ENCODE data around the gene SLC18A3. TPM values are rescaled to one million over a fixed set of nuclear protein-coding genes. Genes with fewer than 3 reads are reported as not detected.

The SLC18A3 gene
- total RNA-seq, 2 experiments from 2014 or later, result not detected

- H3K4me3 Mint-ChIP-seq, result no peak overlapping the region
- H3K27ac Mint-ChIP-seq, result no peak overlapping the region
- intact Hi-C loops (cut with micrococcal nuclease), result loop anchor here (10.0 kb wide), 1 partner anchor 159 kb away; the partner anchor contains the start of gene OGDHL
- CTCF ChIA-PET, result interaction anchor here (1.3 to 3.2 kb wide), 3 partner anchors 10 to 13 kb away, joined by 4 to 12 read pairs (median 8); no protein-coding TSS in a partner anchor
- TF ChIP-seq CTCF (IDR thresholded peaks at IDR 0.05), result no peak
- H3K27me3 Mint-ChIP-seq, result peaks cover 55% of the 10 kb centered on the region
- POLR2A ChIA-PET, result interaction anchor here (1.5 kb wide), 1 partner anchor 40 kb away, joined by 3 read pairs; no protein-coding TSS in a partner anchor
- no peaks in the 10 kb centered on the region for H3K4me1 Mint-ChIP-seq (ENCODE audit: low read depth)
- no peaks in the 10 kb centered on the region for H3K9me3 Mint-ChIP-seq
- DNase-seq (no peak), ATAC-seq (no peak)
- no peaks in the 10 kb centered on the region for H3K36me3 Mint-ChIP-seq (ENCODE audit: low read depth)
Measured at GRCh38 chr10:49605939-49606509, 4.1 kb upstream of the SLC18A3 start.

- ATAC-seq (peak; percentile 88), DNase-seq (peak; percentile 86)
- TF ChIP-seq CTCF (IDR thresholded peaks at IDR 0.05), result no peak
- ChIA-PET POLR2A (interaction anchor here (1.5 kb wide), 1 partner anchor 39 kb away, joined by 3 read pairs; no protein-coding TSS in a partner anchor), CTCF (interaction anchor here (1.3 to 3.2 kb wide), 2 partner anchors 11 to 14 kb away, joined by 4 to 12 read pairs; no protein-coding TSS in a partner anchor)
- intact Hi-C loops (cut with micrococcal nuclease), result loop anchor here (10.0 kb wide), 1 partner anchor 158 kb away; the partner anchor contains the start of gene OGDHL
- Mint-ChIP-seq H3K27ac (no peak overlapping the region), H3K4me3 (no peak overlapping the region), H3K4me1 (ENCODE audit: low read depth) (no peaks in the 10 kb centered on the region), H3K36me3 (ENCODE audit: low read depth) (no peaks in the 10 kb centered on the region), H3K27me3 (peaks cover 64% of the 10 kb centered on the region), H3K9me3 (no peaks in the 10 kb centered on the region)
Measured at GRCh38 chr10:49606981-49607535, 3.1 kb upstream of the SLC18A3 start.

- ATAC-seq, result no peak
- no peak for DNase-seq
- intact Hi-C loops (cut with micrococcal nuclease), result loop anchor here (10.0 kb wide), 1 partner anchor 156 kb away; the partner anchor contains the start of gene OGDHL
- H3K4me3 Mint-ChIP-seq, result no peak overlapping the region
- CTCF ChIA-PET, result interaction anchor here (3.2 kb wide), 1 partner anchor 15 kb away, joined by 12 read pairs; no protein-coding TSS in a partner anchor
- no peak overlapping the region for H3K27ac Mint-ChIP-seq
- H3K36me3 Mint-ChIP-seq (ENCODE audit: low read depth), result peaks cover 2% of the 10 kb centered on the region
- H3K9me3 Mint-ChIP-seq, result no peaks in the 10 kb centered on the region
- POLR2A ChIA-PET, result no interaction called here
- peaks cover 68% of the 10 kb centered on the region for H3K27me3 Mint-ChIP-seq
- TF ChIP-seq CTCF (IDR thresholded peaks at IDR 0.05), result no peak
- H3K4me1 Mint-ChIP-seq (ENCODE audit: low read depth), result no peaks in the 10 kb centered on the region
Measured at GRCh38 chr10:49608166-49609005, 1.7 kb upstream of the SLC18A3 start.

- H3K27ac Mint-ChIP-seq, result no peak overlapping the region
- DNase-seq (no peak), ATAC-seq (no peak)
- H3K4me3 Mint-ChIP-seq, result no peak overlapping the region
- H3K27me3 Mint-ChIP-seq, result peaks cover 70% of the 10 kb centered on the region
- peaks cover 2% of the 10 kb centered on the region for H3K36me3 Mint-ChIP-seq (ENCODE audit: low read depth)
- H3K4me1 Mint-ChIP-seq (ENCODE audit: low read depth), result no peaks in the 10 kb centered on the region
- CTCF ChIA-PET, result no interaction called here
- no peaks in the 10 kb centered on the region for H3K9me3 Mint-ChIP-seq
- TF ChIP-seq CTCF (IDR thresholded peaks at IDR 0.05), result no peak
- intact Hi-C loops (cut with micrococcal nuclease), result loop anchor here (10.0 kb wide), 1 partner anchor 156 kb away; the partner anchor contains the start of gene OGDHL
- POLR2A ChIA-PET, result no interaction called here
Measured at GRCh38 chr10:49609006-49609282, 1.2 kb upstream of the SLC18A3 start.
